ENCODE data around the gene H2BK1. TPM values are rescaled to one million over a fixed set of nuclear protein-coding genes. Genes with fewer than 3 reads are reported as not detected.

Gene H2BK1
- total RNA-seq, 1 experiment from 2014 or later = 0.69 TPM

- TF ChIP-seq ZFX (IDR thresholded peaks at IDR 0.05) (0 out of 2 replicates have a peak, but pooled peaks have one; percentile 23), POLR2AphosphoS5 (IDR thresholded peaks at IDR 0.05; ENCODE audit: low read depth, low read length) (peak; percentile 16; the same call in 1 of the 2 replicates), RAD21 (IDR thresholded peaks at IDR 0.05; ENCODE audit: low read depth) (peak; percentile 45), SRF (IDR thresholded peaks at IDR 0.05; ENCODE audit: low read depth) (no peak), SP1 (IDR thresholded peaks at IDR 0.05; ENCODE audit: low read depth) (no peak; the same call in 1 of the 2 replicates), EZH2phosphoT487 (IDR thresholded peaks at IDR 0.05; ENCODE audit: borderline replicate concordance) (no peak), FOSL1 (IDR thresholded peaks at IDR 0.05; ENCODE audit: low read depth) (no peak), SIN3A (IDR thresholded peaks at IDR 0.05; ENCODE audit: low read depth) (peak; percentile 23; the same call in 1 of the 2 replicates), MAX (IDR thresholded peaks at IDR 0.05) (peak; percentile 57), ZNF274 (IDR thresholded peaks at IDR 0.05; ENCODE audit: low read depth, low read length) (no peak), ATF3 (IDR thresholded peaks at IDR 0.05) (no peak; the same call in 1 of the 2 replicates), CTCF (IDR thresholded peaks at IDR 0.05 in 2 of 3, conservative IDR thresholded peaks at IDR 0.05 in 1 of 3; ENCODE audit: borderline replicate concordance in 1 of 3, insufficient read depth in 1 of 3, low read depth in 2 of 3, low read length in 2 of 3) (peak; percentile 75 to 90 (median 76)), POLR2A (IDR thresholded peaks at IDR 0.05; ENCODE audit: borderline replicate concordance, extremely low read depth, insufficient read depth, insufficient read length) (no peak), CBX3 (IDR thresholded peaks at IDR 0.05; ENCODE audit: low read depth) (peak; percentile 82), EGR1 (IDR thresholded peaks at IDR 0.05; ENCODE audit: low read depth) (peak; percentile 49; the same call in 1 of the 2 replicates), ELF1 (IDR thresholded peaks at IDR 0.05; ENCODE audit: borderline replicate concordance, low read depth) (no peak), TCF7L2 (IDR thresholded peaks at IDR 0.05; ENCODE audit: borderline replicate concordance, extremely low read depth, insufficient read depth, insufficient read length) (no peak)
- Histone ChIP-seq H3K9ac (ENCODE audit: low read length) (no peak overlapping the region), H3K36me3 (ENCODE audit: control insufficient read depth in 1 of 2, insufficient read depth in 2 of 2, low read length in 2 of 2) (no peaks in the 10 kb centered on the region), H3K4me3 (replicated peaks in 1 of 2; ENCODE audit: low read depth in 1 of 2, low read length in 2 of 2) (peak overlapping the region; percentile 49 to 68), H4K20me1 (ENCODE audit: insufficient read depth) (no peaks in the 10 kb centered on the region), H3K9me3 (ENCODE audit: control insufficient read depth in 1 of 2, insufficient read depth in 1 of 2, low read depth in 1 of 2, low read length in 2 of 2) (peaks cover 0 to 5% of the 10 kb centered on the region in 2 experiments; a peak in 1 of 4 replicates), H3K79me2 (ENCODE audit: insufficient read depth, low read length) (no peaks in the 10 kb centered on the region), H3K27ac (ENCODE audit: low read depth, low read length) (peak overlapping the region; percentile 19; the same call in 1 of the 2 replicates), H3K4me2 (ENCODE audit: low read length) (peak overlapping the region; percentile 94), H3K9me2 (ENCODE audit: insufficient read depth) (no peaks in the 10 kb centered on the region), H3K4me1 (ENCODE audit: control insufficient read depth in 1 of 2, insufficient read depth in 2 of 2, low read length in 2 of 2) (peaks cover 0 to 12% of the 10 kb centered on the region in 2 experiments; a peak in 2 of 4 replicates), H3K27me3 (ENCODE audit: insufficient read depth, low read length) (no peaks in the 10 kb centered on the region), H2AFZ (ENCODE audit: low read depth, low read length, poor library complexity, severe bottlenecking) (peak overlapping the region; percentile 40)
- ATAC-seq (peak; percentile 82), DNase-seq (ENCODE audit: low read depth, low spot score) (no peak)
- RAD21 ChIA-PET (ENCODE audit: low non-redundant PET in 1 of 2, low total read pairs in 2 of 2, uncharacterized antibody in 2 of 2, unreplicated experiment in 2 of 2) = interaction anchor here in 1 of 2 experiments (0.6 kb wide), 1 partner anchor 81 kb away, joined by 5 read pairs; no protein-coding TSS in a partner anchor
- CTCF ChIA-PET = interaction anchor here (0.6 to 1.4 kb wide), 9 partner anchors 9 to 741 kb away, joined by 3 to 8 read pairs (median 5); no protein-coding TSS in a partner anchor
- no TSS peak for BruUV-seq (replicated peaks)
- intact Hi-C loops (cut with micrococcal nuclease) = no loop called here
- POLR2A ChIA-PET = interaction anchor here (0.6 kb wide), 1 partner anchor 21 kb away, joined by 4 read pairs; no protein-coding TSS in a partner anchor
These were observed 42.1 kb downstream of the H2BK1 start for GRCh38 chr7:151168003-151168786.

All from HCT116 (cell line).